Prostate gland (tissue), 2 donors: Measurements from ENCODE around the gene FNBP1.

Experiments
- CTCF ChIP-seq, 4 experiments: fragments of 200-600 bp in 2 of 4; fragments of 450-650 bp in 2 of 4; sonication (generic) in 2 of 4; IDR thresholded peaks; 1 replicate in 3 of 4; 2 replicates in 1 of 4; pipeline ENCODE4 v1.5.1; 2016 to 2019; ENCODE audit warnings: antibody characterized with exemption in 4 of 4, mild to moderate bottlenecking in 2 of 4, moderate library complexity in 2 of 4
- POLR2A ChIP-seq: fragments of 450-650 bp; IDR thresholded peaks from one replicate; pipeline ENCODE4 v1.6.1; 2016; ENCODE audit warnings: antibody characterized with exemption, mild to moderate bottlenecking
- POLR2AphosphoS5 ChIP-seq: sonication (generic); formaldehyde crosslinking; IDR thresholded peaks from one replicate; pipeline ENCODE4 v1.6.1; 2017; ENCODE audit warnings: antibody characterized with exemption

DNA sequence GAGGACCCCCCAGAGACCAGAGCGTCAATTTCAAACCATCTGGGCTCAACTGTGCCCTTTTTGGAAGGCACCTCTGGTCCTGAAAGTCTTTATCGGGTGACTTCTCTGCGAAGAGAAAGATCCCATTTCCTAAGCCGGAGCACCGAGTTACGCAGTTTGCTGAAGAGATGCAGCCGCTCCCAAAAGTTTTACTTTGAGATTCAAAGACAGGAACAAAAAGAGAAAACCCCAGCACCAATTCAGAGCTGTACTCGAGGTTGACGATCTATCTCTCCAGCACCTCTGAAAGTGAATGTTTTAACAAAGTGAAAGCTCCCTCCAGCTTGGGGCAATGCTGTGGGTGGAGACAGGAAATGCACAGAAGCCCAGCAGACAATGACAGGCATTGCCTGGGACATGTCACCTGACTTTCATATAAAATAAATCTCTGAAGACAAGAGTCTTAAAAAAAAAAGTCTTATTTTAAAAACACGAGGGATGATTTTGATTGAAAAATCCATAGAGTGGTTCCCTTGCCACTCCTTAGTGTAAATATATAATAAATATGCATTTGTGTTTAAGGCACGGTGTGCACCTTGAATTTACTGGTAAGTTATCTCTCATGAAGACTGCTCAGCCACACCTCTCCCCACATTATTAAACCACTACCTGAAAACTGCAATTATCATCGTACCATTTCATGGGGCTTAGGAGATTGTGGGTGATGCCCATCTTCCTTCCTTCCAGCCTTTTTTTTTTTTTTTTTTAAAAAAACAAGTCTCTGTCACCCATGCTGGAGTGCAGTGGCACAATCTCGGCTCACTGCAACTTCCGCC, 79.9 kb downstream of the FNBP1 start:
- TF ChIP-seq CTCF (IDR thresholded peaks at IDR 0.05) (no peak), POLR2A (peak; percentile 63), POLR2AphosphoS5 (peak; percentile 86)
